Measurements from ENCODE around the gene PTPRN2.
"Not testable (repeated sequence)": the region's sequence is repeated elsewhere in the genome, so short reads cannot be mapped to it uniquely, and the experiment has no call there.

Gene PTPRN2

GRCh38 chr7:158279539-158280447 lies 307.8 kb downstream of the PTPRN2 start:
- DNase-seq (ENCODE audit: low read depth in 3 of 3), result no peak

- DNase-seq (ENCODE audit: low read depth in 3 of 3), result no peak
Measured at GRCh38 chr7:158278745-158279320, 308.8 kb downstream of the PTPRN2 start.

- no peak for DNase-seq (ENCODE audit: low read depth in 3 of 3)
Measured at GRCh38 chr7:158277219-158278141, 310.1 kb downstream of the PTPRN2 start.

- DNase-seq (ENCODE audit: low read depth in 3 of 3), result no peak
Measured at GRCh38 chr7:158276414-158277218, 311.0 kb downstream of the PTPRN2 start.

GRCh38 chr7:158275711-158276413 lies 311.8 kb downstream of the PTPRN2 start:
- DNase-seq (ENCODE audit: low read depth in 3 of 3), result no peak

- DNase-seq (ENCODE audit: low read depth in 3 of 3), result no peak
Measured at GRCh38 chr7:158274996-158275395, 312.6 kb downstream of the PTPRN2 start.

- no peak for DNase-seq (ENCODE audit: low read depth in 3 of 3)
Measured at GRCh38 chr7:158274404-158274811, 313.2 kb downstream of the PTPRN2 start.

- not testable (repeated sequence) for DNase-seq (ENCODE audit: low read depth in 3 of 3)
Measured at GRCh38 chr7:158273756-158274342, 313.8 kb downstream of the PTPRN2 start.

GRCh38 chr7:158273138-158273651 lies 314.4 kb downstream of the PTPRN2 start:
- no peak for DNase-seq (ENCODE audit: low read depth in 3 of 3)

GRCh38 chr7:158272509-158273137 lies 315.0 kb downstream of the PTPRN2 start:
- no peak for DNase-seq (ENCODE audit: low read depth in 3 of 3)

GRCh38 chr7:158272091-158272490 lies 315.5 kb downstream of the PTPRN2 start:
- DNase-seq (ENCODE audit: low read depth in 3 of 3), result no peak

- no peak for DNase-seq (ENCODE audit: low read depth in 3 of 3)
Measured at GRCh38 chr7:158271646-158272045, 316.0 kb downstream of the PTPRN2 start.

GRCh38 chr7:158270856-158271413 lies 316.7 kb downstream of the PTPRN2 start:
- DNase-seq (ENCODE audit: low read depth in 3 of 3), result no peak

- no peak for DNase-seq (ENCODE audit: low read depth in 3 of 3)
Measured at GRCh38 chr7:158270106-158270775, 317.4 kb downstream of the PTPRN2 start.

- DNase-seq (ENCODE audit: low read depth in 3 of 3), result no peak
Measured at GRCh38 chr7:158268816-158269535, 318.6 kb downstream of the PTPRN2 start.

GRCh38 chr7:158267742-158268435 lies 319.7 kb downstream of the PTPRN2 start:
- DNase-seq (ENCODE audit: low read depth in 3 of 3), result no peak
